H1 (cell line): ENCODE results near the gene BPIFB2. TPM values are rescaled to one million over a fixed set of nuclear protein-coding genes. Genes with fewer than 3 reads are reported as not detected.

Experiments used
- CTCF ChIA-PET: fragments of 300-600 bp; sonication (Branson Sonifier 250); formaldehyde crosslinking; loops from one replicate; lab custom pipeline; 2021; ENCODE audit not compliant: partially characterized antibody; lab: Charles Lee
- POLR2A ChIA-PET: fragments of 300-600 bp; sonication (Branson Sonifier 250); formaldehyde crosslinking; loops from one replicate; lab custom pipeline; 2021; ENCODE audit warnings: inconsistent platforms; ENCODE audit not compliant: partially characterized antibody; lab: Charles Lee
- DNase-seq, 2 experiments: peaks; one replicate each; pipeline versions ENCODE4 v3.0.0 to v3.0.0-alpha.2; 2010 to 2022; ENCODE audit warnings: low spot score in 2 of 2, low read depth in 1 of 2, mixed read lengths in 1 of 2
- FAIRE-seq: peaks from 2 replicates; lab custom pipeline; 2011; peaks lifted over from hg19 to GRCh38; lab: Jason Lieb, UNC
- H2AFZ ChIP-seq: 2 replicates; pipeline ENCODE4 v1.8.1; 2012; ENCODE audit warnings: low read length, inconsistent platforms
- H2AK5ac ChIP-seq: 2 replicates; pipeline ENCODE4 v1.6.1; 2013; ENCODE audit warnings: low read depth, low read length
- H2BK120ac ChIP-seq: replicated peaks from 2 replicates; pipeline ENCODE3; 2013; ENCODE audit warnings: low read depth, low read length, inconsistent platforms
- H2BK12ac ChIP-seq: 2 replicates; pipeline ENCODE4 v1.6.1; 2013; ENCODE audit warnings: low read depth, low read length
- H2BK15ac ChIP-seq: 2 replicates; pipeline ENCODE4 v1.6.1; 2013; ENCODE audit warnings: low read length
- H2BK20ac ChIP-seq: 2 replicates; pipeline ENCODE4 v1.6.1; 2013; ENCODE audit warnings: low read length
- H2BK5ac ChIP-seq: 2 replicates; pipeline ENCODE4 v1.6.1; 2013; ENCODE audit warnings: low read depth, low read length
- H3K14ac ChIP-seq: 2 replicates; pipeline ENCODE4 v1.6.1; 2013; ENCODE audit warnings: inconsistent platforms; ENCODE audit not compliant: insufficient read length
- H3K18ac ChIP-seq: 2 replicates; pipeline ENCODE4 v1.6.1; 2013; ENCODE audit warnings: low read length; ENCODE audit errors: extremely low read depth
- H3K23ac ChIP-seq: 2 replicates; pipeline ENCODE4 v1.6.1; 2013; ENCODE audit warnings: inconsistent platforms; ENCODE audit not compliant: insufficient read length
- H3K23me2 ChIP-seq: 2 replicates; pipeline ENCODE4 v1.6.1; 2013; ENCODE audit warnings: low read depth, low read length
- H3K27ac ChIP-seq: 2 replicates; pipeline ENCODE4 v1.6.1; 2011; ENCODE audit warnings: low read depth, low read length, inconsistent platforms
- H3K27me3 ChIP-seq, 4 experiments: replicated peaks in 1 of 4; 1 replicate in 1 of 4; 2 replicates in 3 of 4; pipeline versions ENCODE4 v1.6.1 to v1.8.1; 2011 to 2013; ENCODE audit warnings: low read length in 3 of 4, mild to moderate bottlenecking in 3 of 4, inconsistent platforms in 2 of 4, mixed read lengths in 2 of 4, moderate library complexity in 1 of 4; ENCODE audit not compliant: control insufficient read depth in 3 of 4, insufficient read depth in 3 of 4; ENCODE audit errors: extremely low read depth in 1 of 4
- H3K36me3 ChIP-seq, 4 experiments: 2 replicates each; pipeline versions ENCODE4 v1.6.1 to v1.8.1; 2011 to 2013; ENCODE audit warnings: mild to moderate bottlenecking in 4 of 4, low read length in 3 of 4, moderate library complexity in 2 of 4, control low read depth in 1 of 4, inconsistent platforms in 1 of 4; ENCODE audit not compliant: insufficient read depth in 4 of 4, control insufficient read depth in 2 of 4
- H3K4ac ChIP-seq: replicated peaks from 2 replicates; pipeline ENCODE3; 2013; ENCODE audit warnings: low read length, low read depth, mixed read lengths, inconsistent platforms; ENCODE audit not compliant: insufficient read length
- H3K4me1 ChIP-seq, 4 experiments: replicated peaks in 1 of 4; 1 replicate in 1 of 4; 2 replicates in 3 of 4; pipeline versions ENCODE4 v1.6.1 to v1.8.1; 2011 to 2013; ENCODE audit warnings: low read length in 3 of 4, inconsistent platforms in 2 of 4, mixed read lengths in 1 of 4; ENCODE audit not compliant: insufficient read depth in 4 of 4, control insufficient read depth in 3 of 4
- H3K4me2 ChIP-seq, 2 experiments: 2 replicates each; pipeline versions ENCODE4 v1.6.1 to v1.8.1; 2011 to 2013; ENCODE audit warnings: low read depth in 2 of 2, low read length in 2 of 2, control low read depth in 1 of 2, inconsistent platforms in 1 of 2, mild to moderate bottlenecking in 1 of 2; ENCODE audit not compliant: insufficient read depth in 1 of 2
- H3K4me3 ChIP-seq, 4 experiments: fragments of 200-600, 300-600 bp in 1 of 4; sonication (generic), shearing (Covaris generic), sonication (Bioruptor Twin) in 1 of 4; 2 replicates each; pipeline versions ENCODE4 v1.5.1 to v1.8.1; 2011 to 2016; ENCODE audit warnings: low read length in 4 of 4, low read depth in 3 of 4, control low read depth in 2 of 4, inconsistent platforms in 2 of 4, mild to moderate bottlenecking in 2 of 4, mixed read lengths in 1 of 4, moderate library complexity in 1 of 4; ENCODE audit not compliant: insufficient read depth in 2 of 4; ENCODE audit errors: extremely low read depth in 1 of 4
- H3K56ac ChIP-seq: replicated peaks from 2 replicates; pipeline ENCODE3; 2013; ENCODE audit warnings: low read depth, mild to moderate bottlenecking, mixed read lengths, low read length, inconsistent platforms; ENCODE audit not compliant: insufficient read length
- H3K79me1 ChIP-seq: 2 replicates; pipeline ENCODE4 v1.6.1; 2013; ENCODE audit warnings: low read depth, low read length, control low read depth
- H3K79me2 ChIP-seq, 2 experiments: 2 replicates each; pipeline versions ENCODE4 v1.6.1 to v1.8.1; 2012 to 2013; ENCODE audit warnings: low read length in 2 of 2, mild to moderate bottlenecking in 2 of 2, inconsistent platforms in 1 of 2; ENCODE audit not compliant: insufficient read depth in 2 of 2, control insufficient read depth in 1 of 2
- H3K9ac ChIP-seq, 4 experiments: replicated peaks in 1 of 4; 1 replicate in 1 of 4; 2 replicates in 3 of 4; pipeline versions ENCODE4 v1.6.1 to v1.8.1; 2011 to 2013; ENCODE audit warnings: low read depth in 3 of 4, low read length in 3 of 4, control low read depth in 2 of 4, mild to moderate bottlenecking in 2 of 4, moderate library complexity in 2 of 4, inconsistent platforms in 1 of 4; ENCODE audit errors: extremely low read depth in 1 of 4
- H3K9me3 ChIP-seq, 2 experiments: 2 replicates each; pipeline versions ENCODE4 v1.6.1 to v1.8.1; 2012 to 2013; ENCODE audit warnings: mild to moderate bottlenecking in 2 of 2, moderate library complexity in 2 of 2, control low read depth in 1 of 2, inconsistent platforms in 1 of 2, low read depth in 1 of 2, low read length in 1 of 2, mixed read lengths in 1 of 2; ENCODE audit not compliant: insufficient read depth in 2 of 2
- H4K20me1 ChIP-seq, 2 experiments: replicated peaks in 1 of 2; 2 replicates each; pipeline versions ENCODE3 to v1.8.1; 2011 to 2013; ENCODE audit warnings: inconsistent platforms in 2 of 2, low read length in 2 of 2, mild to moderate bottlenecking in 1 of 2; ENCODE audit not compliant: insufficient read depth in 2 of 2, control insufficient read depth in 1 of 2
- H4K5ac ChIP-seq: 2 replicates; pipeline ENCODE4 v1.6.1; 2013; ENCODE audit warnings: low read length, low read depth, mixed read lengths, inconsistent platforms; ENCODE audit not compliant: insufficient read length
- H4K8ac ChIP-seq: 2 replicates; pipeline ENCODE4 v1.8.0; 2013; ENCODE audit warnings: mild to moderate bottlenecking, moderate library complexity, low read length, inconsistent platforms; ENCODE audit not compliant: insufficient read depth; ENCODE audit errors: extremely low read depth
- H4K91ac ChIP-seq: replicated peaks from 2 replicates; pipeline ENCODE3; 2013; ENCODE audit warnings: low read length, mixed read lengths, inconsistent platforms; ENCODE audit not compliant: insufficient read length
- CBX8 ChIP-seq: fragments of 300-800, 300-1000 bp; sonication (generic); IDR thresholded peaks from 2 replicates; pipeline ENCODE4 v1.7.1; 2016; ENCODE audit warnings: low read depth, low read length, borderline replicate concordance
- MAX ChIP-seq: IDR thresholded peaks from 2 replicates; pipeline ENCODE4 v1.6.1; 2012; ENCODE audit warnings: inconsistent platforms
- WGBS, 2 experiments: shearing (Covaris generic) in 1 of 2; methylation state at CpG; one replicate each; pipeline versions ENCODE4 v1.1.6 to v1.1.7; 2013 to 2015; ENCODE audit warnings: low lambda C conversion rate in 2 of 2, mixed read lengths in 2 of 2, inconsistent platforms in 1 of 2, low coverage in 1 of 2, missing lambda C conversion rate in 1 of 2; ENCODE audit not compliant: insufficient replicate concordance in 2 of 2, insufficient coverage in 1 of 2, insufficient read length in 1 of 2; ENCODE audit errors: extremely low coverage in 1 of 2, missing lambda C conversion rate in 1 of 2; 5-methylcytosine and 5-hydroxymethylcytosine counted together
- polyA plus RNA-seq, 7 experiments: library from polyadenylated mRNA; depleted of rRNA in 3 of 7; stranded (reverse) in 5 of 7; unstranded in 2 of 7; fragments of >200 nt in 5 of 7; fragments of 200-250 nt in 2 of 7; gene quantifications; 1 replicate in 5 of 7; 2 replicates in 1 of 7; 4 replicates in 1 of 7; pipeline versions ENCODE4 v1.2.1 to v1.2.3, GENCODE V29; 2011 to 2013; ENCODE audit warnings: missing spikeins in 2 of 7, mixed read lengths in 2 of 7
- total RNA-seq: library from RNA; stranded (reverse); fragmentation: NEBNext Ultra II Directional; extraction: Animal tissue kit (Norgen Biotek cat#: 25700); gene quantifications from 2 replicates; pipeline ENCODE4 v1.2.1, GENCODE V29; 2021

Gene BPIFB2
- total and polyA plus RNA-seq, 2 of the 8 experiments (the other 6 are each of a cell fraction or from before 2014, with no cell fraction given): not detected

DNA sequence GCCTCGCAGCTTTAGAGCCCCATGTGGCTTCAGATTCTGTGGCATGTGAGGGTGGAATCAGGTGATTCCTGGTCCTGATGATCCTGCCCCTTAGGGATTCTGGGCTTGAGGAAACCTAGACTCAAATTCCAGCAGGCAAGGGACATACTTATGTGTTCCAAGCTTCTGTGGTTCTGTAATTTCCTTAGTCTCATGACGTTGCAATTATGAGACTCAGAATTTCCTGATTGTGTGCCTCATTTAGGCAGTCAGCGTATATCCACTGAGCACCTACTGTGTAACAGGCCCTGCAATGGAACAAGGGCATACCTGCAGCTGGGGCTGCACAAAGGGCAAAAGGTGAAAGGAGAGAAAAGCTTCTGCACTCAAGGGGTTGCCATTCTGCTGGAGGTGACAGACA is 60.3 kb downstream of the BPIFB2 start:
- H3K9ac ChIP-seq: no peak overlapping the region
- H3K4ac ChIP-seq: no peak overlapping the region
- POLR2A ChIA-PET: interaction anchor here (1.1 kb wide), 1 partner anchor 304 kb away, joined by 3 read pairs; no protein-coding TSS in a partner anchor
- TF ChIP-seq MAX (peak; percentile 44; the same call in 1 of the 2 replicates), CBX8 (no peak)
- no peaks in the 10 kb centered on the region for H3K79me1 ChIP-seq
- H2BK20ac ChIP-seq: no peak overlapping the region
- no peaks in the 10 kb centered on the region for H3K9me3 ChIP-seq
- H2BK12ac ChIP-seq: no peak overlapping the region
- no peaks in the 10 kb centered on the region for H3K23me2 ChIP-seq
- H3K23ac ChIP-seq: no peak overlapping the region
- no peak overlapping the region for H2BK5ac ChIP-seq
- H3K18ac ChIP-seq: no peak overlapping the region
- H4K91ac ChIP-seq: no peak overlapping the region
- no peak overlapping the region for H2AK5ac ChIP-seq
- H3K14ac ChIP-seq: no peak overlapping the region
- no peak overlapping the region for H4K8ac ChIP-seq
- CTCF ChIA-PET: interaction anchor here (0.9 to 3.0 kb wide), 5 partner anchors 16 to 195 kb away, joined by 3 to 10 read pairs (median 4); no protein-coding TSS in a partner anchor
- H2BK120ac ChIP-seq: no peak overlapping the region
- no peak overlapping the region for H3K4me3 ChIP-seq
- no peak overlapping the region for H3K27ac ChIP-seq
- H3K4me1 ChIP-seq: no peaks in the 10 kb centered on the region
- WGBS, 2 experiments: 94% methylated on average over 3 of the region's 3 CpGs; no CpG with 5 or more reads in 1 of the 2 experiments
- H3K79me2 ChIP-seq: no peaks in the 10 kb centered on the region
- no peak for FAIRE-seq
- no peaks in the 10 kb centered on the region for H3K27me3 ChIP-seq
- H4K5ac ChIP-seq: no peak overlapping the region
- no peak overlapping the region for H2AFZ ChIP-seq
- H4K20me1 ChIP-seq: no peaks in the 10 kb centered on the region
- no peaks in the 10 kb centered on the region for H3K36me3 ChIP-seq
- no peak overlapping the region for H2BK15ac ChIP-seq
- no peak overlapping the region for H3K4me2 ChIP-seq
- no peak overlapping the region for H3K56ac ChIP-seq
- DNase-seq: no peak
